ENCODE data around the gene INCENP. TPM values are rescaled to one million over a fixed set of nuclear protein-coding genes. Genes with fewer than 3 reads are reported as not detected.

The INCENP gene
- total RNA-seq, 2 donors from 2014 or later = 8.8 to 13.0 TPM

DNA sequence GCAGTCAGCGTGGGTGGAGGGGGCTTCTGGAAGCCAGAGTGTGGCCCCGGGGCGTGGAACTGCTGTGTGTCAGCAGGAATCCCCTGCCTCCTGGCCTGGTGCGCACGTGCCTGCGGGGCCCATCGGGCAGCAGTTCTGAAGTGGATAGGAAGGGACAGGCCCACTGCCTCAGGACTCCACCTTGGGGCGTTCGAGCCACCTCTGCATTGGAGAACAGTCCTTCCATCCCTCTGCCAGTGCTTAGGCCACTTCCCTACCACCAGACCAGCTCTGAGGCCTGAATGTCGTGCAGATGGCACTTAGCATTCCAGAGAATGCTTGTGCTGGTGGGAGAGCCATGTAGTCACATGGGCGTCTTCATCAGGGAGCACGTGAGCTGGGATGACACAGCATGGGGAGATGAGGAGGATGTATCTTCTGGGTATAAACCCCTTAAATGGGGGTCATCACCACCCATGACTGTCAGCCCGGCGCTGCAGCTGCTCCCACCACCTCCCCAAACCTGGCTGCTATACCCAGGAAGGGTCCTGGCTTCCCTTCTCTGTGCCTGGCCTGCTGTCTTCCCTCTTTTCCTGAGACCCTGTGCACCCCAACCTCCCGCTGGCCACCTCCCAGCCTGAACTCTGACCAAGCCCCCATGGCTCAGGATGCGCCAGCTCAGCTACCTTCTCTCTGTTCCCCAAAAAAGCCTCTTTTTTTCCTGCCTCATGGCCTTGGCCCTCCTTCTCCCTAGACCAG, 9.7 kb downstream of the INCENP start:
- TF ChIP-seq, protein P1, sequence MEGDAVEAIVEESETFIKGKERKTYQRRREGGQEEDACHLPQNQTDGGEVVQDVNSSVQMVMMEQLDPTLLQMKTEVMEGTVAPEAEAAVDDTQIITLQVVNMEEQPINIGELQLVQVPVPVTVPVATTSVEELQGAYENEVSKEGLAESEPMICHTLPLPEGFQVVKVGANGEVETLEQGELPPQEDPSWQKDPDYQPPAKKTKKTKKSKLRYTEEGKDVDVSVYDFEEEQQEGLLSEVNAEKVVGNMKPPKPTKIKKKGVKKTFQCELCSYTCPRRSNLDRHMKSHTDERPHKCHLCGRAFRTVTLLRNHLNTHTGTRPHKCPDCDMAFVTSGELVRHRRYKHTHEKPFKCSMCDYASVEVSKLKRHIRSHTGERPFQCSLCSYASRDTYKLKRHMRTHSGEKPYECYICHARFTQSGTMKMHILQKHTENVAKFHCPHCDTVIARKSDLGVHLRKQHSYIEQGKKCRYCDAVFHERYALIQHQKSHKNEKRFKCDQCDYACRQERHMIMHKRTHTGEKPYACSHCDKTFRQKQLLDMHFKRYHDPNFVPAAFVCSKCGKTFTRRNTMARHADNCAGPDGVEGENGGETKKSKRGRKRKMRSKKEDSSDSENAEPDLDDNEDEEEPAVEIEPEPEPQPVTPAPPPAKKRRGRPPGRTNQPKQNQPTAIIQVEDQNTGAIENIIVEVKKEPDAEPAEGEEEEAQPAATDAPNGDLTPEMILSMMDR (IDR thresholded peaks at IDR 0.05) = no peak
- Histone ChIP-seq H3K9me3 (no peaks in the 10 kb centered on the region), H3K4me3 (no peak overlapping the region), H3K27ac (no peak overlapping the region), H3K36me3 (peaks cover 14% of the 10 kb centered on the region), H3K27me3 (replicated peaks; ENCODE audit: insufficient read depth) (no peaks in the 10 kb centered on the region), H3K4me1 (ENCODE audit: control insufficient read depth in 1 of 2, low read depth in 2 of 2) (no peaks in the 10 kb centered on the region)
- ATAC-seq (ENCODE audit: insufficient number of reproducible peaks, low FRiP score, low read depth) = no peak
- DNase-seq (ENCODE audit: low spot score) = no peak

DNA sequence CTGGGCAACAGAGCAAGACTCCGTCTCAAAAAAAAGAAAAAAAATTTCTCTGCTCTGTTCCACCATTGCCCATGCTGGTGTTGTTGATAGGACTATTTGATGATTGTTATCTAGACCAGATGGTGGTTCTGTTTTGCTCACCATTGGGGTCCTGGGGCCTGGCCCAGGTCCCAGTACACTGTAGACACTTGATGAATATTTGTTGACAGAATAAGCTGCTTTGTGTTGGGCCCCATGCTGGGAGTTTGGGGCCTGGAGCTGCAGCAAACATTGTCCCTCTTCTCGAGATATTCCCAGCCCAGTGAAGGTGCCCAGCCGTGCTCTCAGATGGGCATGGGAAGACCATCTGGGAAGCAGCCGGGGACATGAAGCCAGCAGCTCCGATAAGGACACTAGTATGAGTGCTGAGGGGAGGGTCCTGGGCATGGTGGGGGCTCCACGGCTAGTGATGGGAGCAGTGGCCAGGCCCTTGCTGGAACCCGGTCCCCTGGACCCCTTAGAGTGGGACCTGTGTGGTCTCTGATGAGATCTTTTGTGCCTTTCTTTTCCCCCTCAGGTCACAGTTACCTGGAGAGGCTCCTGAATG, 13.6 kb downstream of the INCENP start:
- TF ChIP-seq, protein P1 (IDR thresholded peaks at IDR 0.05) = no peak
- no peak overlapping the region for H3K4me3 ChIP-seq
- no peaks in the 10 kb centered on the region for H3K4me1 ChIP-seq (ENCODE audit: control insufficient read depth in 1 of 2, low read depth in 2 of 2)
- H3K36me3 ChIP-seq = peaks cover 36% of the 10 kb centered on the region
- H3K9me3 ChIP-seq = no peaks in the 10 kb centered on the region
- H3K27ac ChIP-seq = no peak overlapping the region
- H3K27me3 ChIP-seq (replicated peaks; ENCODE audit: insufficient read depth) = no peaks in the 10 kb centered on the region
- no peak for DNase-seq (ENCODE audit: low spot score)
- no peak for ATAC-seq (ENCODE audit: insufficient number of reproducible peaks, low FRiP score, low read depth)

DNA sequence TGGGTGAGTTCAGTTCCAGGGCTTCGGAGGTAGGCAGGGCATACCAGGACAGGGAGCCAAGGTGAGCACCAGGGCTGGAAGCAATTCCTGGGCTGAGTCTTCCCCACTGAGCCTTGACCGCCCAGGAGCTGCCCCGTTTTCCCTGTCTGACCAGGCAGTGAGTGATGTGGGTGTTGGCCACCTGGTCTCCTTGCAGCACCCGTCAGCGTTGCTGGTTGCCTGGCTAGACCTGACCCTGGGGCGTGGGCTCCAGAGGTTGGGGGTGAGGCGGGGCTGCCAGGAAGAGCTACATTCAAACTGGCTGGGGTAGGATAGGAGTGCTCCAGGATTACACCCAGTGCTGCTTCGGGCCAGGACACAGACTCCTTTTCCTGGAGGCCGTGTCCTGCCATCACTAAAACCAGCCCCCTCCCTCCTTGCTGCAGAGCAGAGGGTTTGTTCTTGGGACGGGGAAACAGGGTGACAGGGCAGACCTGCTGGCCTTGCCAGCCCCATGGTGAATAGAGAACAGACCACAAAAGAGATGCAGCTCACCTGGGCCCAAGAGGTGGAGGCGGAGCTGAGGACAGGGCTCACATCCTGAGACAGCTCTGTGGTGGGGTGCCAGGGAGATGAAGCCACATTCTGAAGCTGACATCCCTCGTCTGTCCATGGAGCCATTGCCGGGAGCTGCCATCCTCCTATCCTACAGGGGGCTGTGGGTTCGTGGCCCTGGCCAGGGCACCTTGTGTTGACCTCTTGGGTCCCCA, 14.2 kb downstream of the INCENP start:
- H3K9me3 ChIP-seq = no peaks in the 10 kb centered on the region
- H3K36me3 ChIP-seq = peaks cover 36% of the 10 kb centered on the region
- H3K4me3 ChIP-seq = no peak overlapping the region
- no peak overlapping the region for H3K27ac ChIP-seq
- TF ChIP-seq, protein P1 (IDR thresholded peaks at IDR 0.05) = no peak
- no peak for ATAC-seq (ENCODE audit: insufficient number of reproducible peaks, low FRiP score, low read depth)
- no peaks in the 10 kb centered on the region for H3K4me1 ChIP-seq (ENCODE audit: control insufficient read depth in 1 of 2, low read depth in 2 of 2)
- no peak for DNase-seq (ENCODE audit: low spot score)
- no peaks in the 10 kb centered on the region for H3K27me3 ChIP-seq (replicated peaks; ENCODE audit: insufficient read depth)

DNA sequence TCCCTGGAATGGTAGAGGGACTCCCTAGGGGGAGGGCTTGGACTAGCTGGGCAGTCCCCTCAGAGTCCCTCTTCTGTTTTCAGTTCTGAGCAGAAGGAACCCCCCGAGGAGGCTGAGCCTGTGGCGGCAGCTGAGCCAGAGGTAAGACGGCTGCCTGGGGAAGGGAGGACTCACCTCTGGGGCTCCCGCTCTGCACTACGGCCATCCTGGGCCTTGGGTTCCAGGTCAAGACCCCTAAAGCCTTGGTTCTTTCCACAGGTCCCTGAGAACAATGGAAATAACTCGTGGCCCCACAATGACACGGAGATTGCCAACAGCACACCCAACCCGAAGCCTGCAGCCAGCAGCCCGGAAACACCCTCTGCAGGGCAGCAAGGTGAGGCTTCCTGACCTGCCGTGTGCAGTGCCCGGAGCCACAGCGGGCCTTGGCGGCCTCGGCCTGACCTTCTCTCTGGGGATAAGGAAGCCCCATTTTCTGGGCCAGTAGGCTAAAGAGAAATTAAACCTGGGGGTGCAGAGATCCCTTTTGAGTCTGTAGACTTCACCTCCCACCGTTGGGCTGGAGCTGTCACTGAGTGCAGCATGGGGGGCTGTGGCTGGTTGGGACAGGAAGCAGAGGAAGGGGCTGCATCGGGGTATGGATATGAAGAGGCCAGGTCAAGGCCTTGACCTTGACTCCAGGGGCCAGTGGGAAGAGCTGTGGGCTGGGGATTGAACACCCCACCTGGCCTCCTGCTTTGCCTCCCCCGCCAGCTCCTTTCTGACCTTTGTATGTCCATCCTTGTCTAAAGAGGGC, 15.0 kb downstream of the INCENP start:
- Histone ChIP-seq H3K36me3 (peaks cover 36% of the 10 kb centered on the region), H3K27ac (no peak overlapping the region), H3K4me1 (ENCODE audit: control insufficient read depth in 1 of 2, low read depth in 2 of 2) (no peaks in the 10 kb centered on the region), H3K4me3 (no peak overlapping the region), H3K9me3 (no peaks in the 10 kb centered on the region), H3K27me3 (replicated peaks; ENCODE audit: insufficient read depth) (no peaks in the 10 kb centered on the region)
- DNase-seq (ENCODE audit: low spot score) (no peak), ATAC-seq (ENCODE audit: insufficient number of reproducible peaks, low FRiP score, low read depth) (no peak)
- TF ChIP-seq, protein P1 (IDR thresholded peaks at IDR 0.05) = no peak

All from thoracic aorta (tissue), 2 donors.